IMR-90 (cell line): ENCODE results near the gene NUP98.

ENCODE experiments used
- CEBPB ChIP-seq: IDR thresholded peaks from 2 replicates; pipeline ENCODE4 v1.6.1; 2012; ENCODE audit warnings: low read depth, low read length, improper control_type of control experiment
- CHD1 ChIP-seq: IDR thresholded peaks from 2 replicates; pipeline ENCODE4 v1.6.1; 2012; ENCODE audit warnings: low read depth, low read length, improper control_type of control experiment
- CTCF ChIP-seq: conservative IDR thresholded peaks from 2 replicates; pipeline ENCODE4 v1.5.1; 2012; ENCODE audit warnings: mild to moderate bottlenecking, low read depth, low read length, improper control_type of control experiment
- ELK1 ChIP-seq: fragments of 150-350 bp; IDR thresholded peaks from 2 replicates; pipeline ENCODE4 v1.6.1; 2016; ENCODE audit warnings: low read depth, mild to moderate bottlenecking, low read length, moderate library complexity, borderline replicate concordance
- MAFK ChIP-seq: IDR thresholded peaks from 2 replicates; pipeline ENCODE4 v1.6.1; 2012; ENCODE audit warnings: low read depth, low read length, improper control_type of control experiment
- MXI1 ChIP-seq: IDR thresholded peaks from 2 replicates; pipeline ENCODE4 v1.6.1; 2012; ENCODE audit warnings: low read depth, mild to moderate bottlenecking, low read length, moderate library complexity, borderline replicate concordance
- NFE2L2 ChIP-seq: fragments of 150-350 bp; IDR thresholded peaks from 2 replicates; pipeline ENCODE4 v1.6.1; 2016; ENCODE audit warnings: low read depth, mild to moderate bottlenecking, low read length
- POLR2A ChIP-seq: IDR thresholded peaks from 2 replicates; pipeline ENCODE4 v1.6.1; 2012; ENCODE audit warnings: mild to moderate bottlenecking, low read depth, low read length
- RAD21 ChIP-seq: IDR thresholded peaks from 2 replicates; pipeline ENCODE4 v1.6.1; 2012; ENCODE audit warnings: low read length, improper control_type of control experiment
- RCOR1 ChIP-seq: IDR thresholded peaks from 2 replicates; pipeline ENCODE4 v1.6.1; 2012; ENCODE audit warnings: mild to moderate bottlenecking, low read length, improper control_type of control experiment; ENCODE audit not compliant: insufficient replicate concordance
- RFX5 ChIP-seq: IDR thresholded peaks from 2 replicates; pipeline ENCODE4 v1.8.0; 2012; ENCODE audit warnings: low read depth, mild to moderate bottlenecking, low read length, moderate library complexity
- SMC3 ChIP-seq: fragments of 150-350 bp; IDR thresholded peaks from 2 replicates; pipeline ENCODE4 v1.6.1; 2016; ENCODE audit warnings: low read depth, mild to moderate bottlenecking, antibody characterized with exemption, low read length, moderate library complexity
- USF2 ChIP-seq: fragments of 150-350 bp; IDR thresholded peaks from 2 replicates; pipeline ENCODE4 v1.6.1; 2017; ENCODE audit warnings: mild to moderate bottlenecking, antibody characterized with exemption, low read length, low read depth

- no peak for TF ChIP-seq POLR2A
- no peak for TF ChIP-seq ELK1
- no peak for TF ChIP-seq CTCF
- no peak for TF ChIP-seq SMC3
- TF ChIP-seq RAD21, result no peak
- TF ChIP-seq CEBPB, result no peak
- no peak for TF ChIP-seq USF2
- TF ChIP-seq MAFK, result no peak
- TF ChIP-seq RFX5, result no peak
- TF ChIP-seq MXI1, result no peak
- TF ChIP-seq CHD1, result no peak
- no peak for TF ChIP-seq RCOR1
- TF ChIP-seq NFE2L2, result no peak
Measured at GRCh38 chr11:3755151-3755550, 42.2 kb downstream of the NUP98 start.
